ENCODE data around the gene LARGE1. TPM values are rescaled to one million over a fixed set of nuclear protein-coding genes. Genes with fewer than 3 reads are reported as not detected.

The LARGE1 gene
- total RNA-seq, 1 donor from 2014 or later, result 0.89 TPM

DNA sequence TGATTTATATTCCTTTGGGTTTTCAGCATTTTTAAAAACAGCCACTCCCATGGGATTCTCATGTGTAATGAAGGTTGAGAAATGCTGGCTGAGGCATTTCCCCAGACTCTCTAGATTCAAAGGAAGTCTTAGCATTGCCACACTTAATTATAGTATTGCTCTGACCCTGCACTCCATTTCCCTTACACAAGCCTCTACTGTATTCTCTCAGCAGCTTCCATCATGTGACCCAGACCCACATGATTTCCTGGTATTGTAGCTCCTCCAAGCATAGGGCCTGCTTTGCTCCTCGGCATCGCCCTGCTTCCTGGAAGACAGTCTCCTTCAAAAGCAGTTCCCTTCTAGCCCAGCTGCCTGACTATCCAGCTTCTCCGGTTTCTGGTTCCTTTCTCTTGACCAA is 261.5 kb downstream of the LARGE1 start:
- Mint-ChIP-seq H3K27me3 (ENCODE audit: low read depth) (no peaks in the 10 kb centered on the region), H3K27ac (no peak overlapping the region), H3K4me1 (ENCODE audit: low read depth) (no peaks in the 10 kb centered on the region), H3K4me3 (ENCODE audit: low read depth) (no peak overlapping the region), H3K9me3 (peaks cover 45% of the 10 kb centered on the region), H3K36me3 (ENCODE audit: low read depth) (no peaks in the 10 kb centered on the region)
- no peak for DNase-seq (ENCODE audit: low spot score)
- intact Hi-C loops (cut with micrococcal nuclease), result no loop called here

DNA sequence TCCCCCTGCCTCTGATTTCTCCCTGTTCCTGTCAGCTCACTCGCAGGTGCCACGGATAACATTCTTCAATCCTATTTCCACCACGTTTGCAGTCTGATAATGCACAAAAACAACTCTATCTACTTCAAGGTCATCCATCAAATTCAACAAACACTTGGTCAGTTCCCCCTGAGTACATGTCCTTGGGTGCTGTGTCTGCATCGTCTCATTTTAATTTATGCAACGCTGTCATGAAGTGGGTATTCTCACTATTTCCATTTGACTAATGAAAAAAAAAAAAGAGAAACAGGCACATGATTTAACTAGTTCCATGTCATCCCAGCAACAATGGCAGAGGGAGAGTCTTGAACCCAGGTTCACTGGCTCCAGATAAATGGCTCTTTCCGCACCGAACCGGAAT is 262.6 kb downstream of the LARGE1 start:
- Mint-ChIP-seq H3K27me3 (ENCODE audit: low read depth) (no peaks in the 10 kb centered on the region), H3K9me3 (peaks cover 45% of the 10 kb centered on the region), H3K36me3 (ENCODE audit: low read depth) (no peaks in the 10 kb centered on the region), H3K4me3 (ENCODE audit: low read depth) (no peak overlapping the region), H3K4me1 (ENCODE audit: low read depth) (no peaks in the 10 kb centered on the region), H3K27ac (no peak overlapping the region)
- intact Hi-C loops (cut with micrococcal nuclease), result no loop called here
- DNase-seq (ENCODE audit: low spot score), result no peak

DNA sequence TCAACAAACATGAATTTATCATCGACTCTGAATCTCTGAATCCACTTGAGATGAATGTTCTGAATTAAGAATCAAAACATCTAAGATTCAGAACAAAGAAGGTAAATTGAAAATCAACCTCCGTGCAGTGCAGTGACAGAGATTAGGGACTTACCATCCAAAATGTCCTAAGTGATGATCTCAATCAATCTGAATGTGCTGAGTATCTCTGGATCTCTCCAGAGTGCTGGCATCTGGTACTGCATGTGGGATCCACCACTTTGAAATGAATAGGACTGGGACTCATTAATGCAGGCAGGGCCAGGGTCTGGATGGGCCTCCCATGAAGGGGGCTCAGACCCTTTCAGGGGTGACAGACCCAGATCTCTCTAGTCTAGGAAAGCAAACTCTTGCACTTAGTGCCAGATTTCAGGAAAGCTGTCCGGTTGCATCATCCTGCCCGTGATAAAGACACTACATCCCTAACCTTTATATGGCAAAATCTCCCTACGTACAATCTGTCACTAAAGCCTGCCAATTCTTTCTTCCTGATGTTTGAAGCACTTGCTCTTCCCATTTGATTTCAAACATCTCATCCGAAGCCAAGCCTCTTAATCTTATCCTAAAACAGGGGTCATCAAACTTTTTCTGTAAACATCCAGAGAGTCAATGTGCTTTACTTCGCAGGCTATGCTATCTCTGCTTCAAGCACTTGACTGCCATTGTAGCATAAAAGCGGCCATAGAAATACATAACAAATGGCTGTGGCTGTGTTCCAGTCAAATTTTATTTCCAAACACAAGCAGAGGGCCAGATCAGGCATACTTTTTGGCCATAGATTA is 263.3 kb downstream of the LARGE1 start:
- no peaks in the 10 kb centered on the region for H3K4me1 Mint-ChIP-seq (ENCODE audit: low read depth)
- intact Hi-C loops (cut with micrococcal nuclease), result no loop called here
- no peak overlapping the region for H3K4me3 Mint-ChIP-seq (ENCODE audit: low read depth)
- no peaks in the 10 kb centered on the region for H3K36me3 Mint-ChIP-seq (ENCODE audit: low read depth)
- no peak overlapping the region for H3K27ac Mint-ChIP-seq
- peaks cover 46% of the 10 kb centered on the region for H3K9me3 Mint-ChIP-seq
- no peaks in the 10 kb centered on the region for H3K27me3 Mint-ChIP-seq (ENCODE audit: low read depth)
- no peak for DNase-seq (ENCODE audit: low spot score)

DNA sequence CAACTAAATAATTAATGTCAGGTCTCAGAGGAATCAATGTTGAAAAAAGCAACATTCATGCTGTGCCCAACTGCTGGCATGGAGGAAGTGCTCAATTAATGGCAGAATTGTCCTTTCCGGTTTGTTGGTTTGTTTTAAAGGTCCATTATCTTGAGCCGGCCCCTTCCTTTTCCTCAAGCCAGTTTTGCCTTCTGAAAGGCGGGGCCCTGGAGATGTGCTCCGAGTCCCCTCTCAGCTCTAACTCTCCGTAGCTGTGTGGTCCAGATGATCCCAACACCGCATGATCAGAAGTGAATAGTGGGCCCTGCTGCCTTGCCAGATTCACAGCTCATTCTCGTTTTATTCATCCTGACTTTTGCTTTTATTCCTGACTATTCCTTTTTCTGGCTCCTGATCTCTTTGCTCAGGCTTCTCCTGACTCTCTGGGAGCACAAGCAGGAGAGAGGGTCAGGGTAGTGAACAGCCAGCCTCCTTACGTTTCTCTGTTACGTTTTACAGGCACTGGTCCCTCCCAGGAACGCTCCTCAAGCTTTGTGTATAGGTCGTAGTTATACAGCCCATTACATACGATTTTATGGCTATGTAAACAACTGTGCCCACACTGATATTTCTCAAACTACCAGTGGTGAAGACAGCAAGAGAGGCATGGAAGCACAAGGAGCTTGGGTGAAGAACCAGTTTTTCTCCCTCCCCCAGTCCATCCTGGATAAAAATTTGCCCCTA is 265.9 kb downstream of the LARGE1 start:
- Mint-ChIP-seq H3K27me3 (ENCODE audit: low read depth) (no peaks in the 10 kb centered on the region), H3K36me3 (ENCODE audit: low read depth) (peaks cover 2% of the 10 kb centered on the region), H3K27ac (no peak overlapping the region), H3K4me1 (ENCODE audit: low read depth) (no peaks in the 10 kb centered on the region), H3K4me3 (ENCODE audit: low read depth) (no peak overlapping the region), H3K9me3 (peaks cover 62% of the 10 kb centered on the region)
- no peak for DNase-seq (ENCODE audit: low spot score)
- intact Hi-C loops (cut with micrococcal nuclease), result no loop called here

DNA sequence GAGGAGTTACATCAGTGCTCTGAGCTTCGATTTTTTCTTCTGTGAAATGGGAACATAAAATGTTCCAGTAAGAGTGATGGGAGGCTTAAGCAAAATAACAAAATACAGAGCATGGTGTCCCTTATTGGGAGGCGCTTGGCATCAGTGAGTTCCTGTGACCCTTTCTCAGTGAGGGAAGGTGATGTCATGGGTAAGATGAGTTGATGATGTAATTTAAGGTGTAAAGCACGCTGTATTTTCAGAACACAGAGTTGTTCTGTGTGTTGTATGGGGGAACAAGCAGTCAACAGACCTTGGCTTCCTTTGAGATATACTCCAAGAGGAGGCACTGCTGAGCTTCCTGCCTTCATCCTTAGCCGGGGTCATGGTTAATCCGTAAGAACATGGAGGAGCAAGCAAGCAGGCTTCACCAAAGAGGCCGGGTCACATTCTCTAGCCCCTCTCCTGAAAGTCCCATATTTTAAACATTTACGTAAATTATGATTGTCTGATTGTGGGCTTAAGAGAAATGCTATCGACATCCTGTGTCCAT is 266.7 kb downstream of the LARGE1 start:
- Mint-ChIP-seq H3K36me3 (ENCODE audit: low read depth) (peaks cover 2% of the 10 kb centered on the region), H3K9me3 (peaks cover 58% of the 10 kb centered on the region), H3K4me1 (ENCODE audit: low read depth) (no peaks in the 10 kb centered on the region), H3K27ac (no peak overlapping the region), H3K4me3 (ENCODE audit: low read depth) (no peak overlapping the region), H3K27me3 (ENCODE audit: low read depth) (no peaks in the 10 kb centered on the region)
- intact Hi-C loops (cut with micrococcal nuclease), result no loop called here
- no peak for DNase-seq (ENCODE audit: low spot score)

- no peak for DNase-seq (ENCODE audit: low spot score)
- Mint-ChIP-seq H3K4me1 (ENCODE audit: low read depth) (no peaks in the 10 kb centered on the region), H3K9me3 (peaks cover 54% of the 10 kb centered on the region), H3K27ac (no peak overlapping the region), H3K4me3 (ENCODE audit: low read depth) (no peak overlapping the region), H3K36me3 (ENCODE audit: low read depth) (peaks cover 2% of the 10 kb centered on the region), H3K27me3 (ENCODE audit: low read depth) (no peaks in the 10 kb centered on the region)
- intact Hi-C loops (cut with micrococcal nuclease), result no loop called here
These were observed 267.7 kb downstream of the LARGE1 start for GRCh38 chr22:33652615-33653014.

GRCh38 chr22:33650244-33650643 is 270.0 kb downstream of the LARGE1 start:
- H3K9me3 Mint-ChIP-seq, result peaks cover 50% of the 10 kb centered on the region
- no peak overlapping the region for H3K27ac Mint-ChIP-seq
- no peaks in the 10 kb centered on the region for H3K4me1 Mint-ChIP-seq (ENCODE audit: low read depth)
- intact Hi-C loops (cut with micrococcal nuclease), result no loop called here
- DNase-seq (ENCODE audit: low spot score), result no peak
- no peaks in the 10 kb centered on the region for H3K27me3 Mint-ChIP-seq (ENCODE audit: low read depth)
- H3K36me3 Mint-ChIP-seq (ENCODE audit: low read depth), result peaks cover 2% of the 10 kb centered on the region
- no peak overlapping the region for H3K4me3 Mint-ChIP-seq (ENCODE audit: low read depth)

- no peaks in the 10 kb centered on the region for H3K27me3 Mint-ChIP-seq (ENCODE audit: low read depth)
- peaks cover 2% of the 10 kb centered on the region for H3K36me3 Mint-ChIP-seq (ENCODE audit: low read depth)
- H3K4me1 Mint-ChIP-seq (ENCODE audit: low read depth), result no peaks in the 10 kb centered on the region
- H3K27ac Mint-ChIP-seq, result no peak overlapping the region
- DNase-seq (ENCODE audit: low spot score), result no peak
- H3K4me3 Mint-ChIP-seq (ENCODE audit: low read depth), result no peak overlapping the region
- peaks cover 53% of the 10 kb centered on the region for H3K9me3 Mint-ChIP-seq
- intact Hi-C loops (cut with micrococcal nuclease), result no loop called here
These were observed 271.8 kb downstream of the LARGE1 start for GRCh38 chr22:33648478-33648877.

GRCh38 chr22:33640900-33641299 is 279.4 kb downstream of the LARGE1 start:
- H3K4me1 Mint-ChIP-seq (ENCODE audit: low read depth), result no peaks in the 10 kb centered on the region
- H3K36me3 Mint-ChIP-seq (ENCODE audit: low read depth), result no peaks in the 10 kb centered on the region
- H3K4me3 Mint-ChIP-seq (ENCODE audit: low read depth), result no peak overlapping the region
- H3K27ac Mint-ChIP-seq, result no peak overlapping the region
- no peaks in the 10 kb centered on the region for H3K27me3 Mint-ChIP-seq (ENCODE audit: low read depth)
- DNase-seq (ENCODE audit: low spot score), result no peak
- intact Hi-C loops (cut with micrococcal nuclease), result no loop called here
- H3K9me3 Mint-ChIP-seq, result peaks cover 61% of the 10 kb centered on the region

GRCh38 chr22:33639588-33640254 is 280.6 kb downstream of the LARGE1 start:
- H3K9me3 Mint-ChIP-seq, result peaks cover 53% of the 10 kb centered on the region
- intact Hi-C loops (cut with micrococcal nuclease), result no loop called here
- no peak overlapping the region for H3K4me3 Mint-ChIP-seq (ENCODE audit: low read depth)

DNA sequence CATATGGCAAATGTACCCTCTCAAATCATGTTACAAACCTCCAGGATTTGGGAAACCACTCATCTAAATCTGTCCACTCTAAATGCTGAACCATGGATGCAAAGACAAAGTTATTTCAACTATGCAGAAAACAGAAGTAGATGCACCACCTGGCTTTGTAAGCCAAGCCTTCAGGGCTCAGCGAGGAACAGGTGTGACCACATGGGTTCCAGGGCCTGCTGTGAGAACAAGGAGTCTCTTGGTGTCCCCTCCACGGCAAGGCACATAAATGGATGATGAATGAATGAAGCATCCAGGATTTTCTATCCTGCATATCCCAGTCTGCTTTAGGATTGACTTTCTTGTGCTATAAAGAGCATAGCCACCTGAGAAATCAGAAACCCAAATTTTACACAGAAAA is 284.5 kb downstream of the LARGE1 start:
- Mint-ChIP-seq H3K4me3 (ENCODE audit: low read depth) (no peak overlapping the region), H3K36me3 (ENCODE audit: low read depth) (no peaks in the 10 kb centered on the region), H3K27me3 (ENCODE audit: low read depth) (no peaks in the 10 kb centered on the region), H3K9me3 (peaks cover 49% of the 10 kb centered on the region), H3K27ac (no peak overlapping the region), H3K4me1 (ENCODE audit: low read depth) (no peaks in the 10 kb centered on the region)
- intact Hi-C loops (cut with micrococcal nuclease), result no loop called here
- DNase-seq (ENCODE audit: low spot score), result no peak

More at GRCh38 chr22:33639588-33640254, 280.6 kb downstream of the LARGE1 start:
- Mint-ChIP-seq H3K4me1 (ENCODE audit: low read depth) (no peaks in the 10 kb centered on the region), H3K27me3 (ENCODE audit: low read depth) (no peaks in the 10 kb centered on the region), H3K27ac (no peak overlapping the region), H3K36me3 (ENCODE audit: low read depth) (no peaks in the 10 kb centered on the region)
- no peak for DNase-seq (ENCODE audit: low spot score)

DNA sequence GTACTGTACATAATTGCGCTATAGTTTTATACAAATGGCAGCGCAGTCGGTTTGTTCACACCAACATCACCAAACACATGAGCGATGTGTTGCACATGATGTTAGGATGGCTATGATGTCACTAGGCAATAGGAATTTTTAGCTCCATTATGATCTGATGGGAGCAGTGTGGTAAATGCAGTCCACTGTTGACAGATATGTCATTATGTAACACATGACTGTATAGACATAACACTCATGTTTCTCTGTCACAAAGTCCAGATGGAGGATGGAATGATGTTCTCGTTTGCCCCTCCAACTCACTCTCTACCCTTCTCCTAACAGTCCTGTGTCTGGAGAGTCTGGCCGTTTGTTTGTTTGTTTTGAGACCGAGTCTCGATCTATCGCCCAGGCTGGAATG is 288.5 kb downstream of the LARGE1 start:
- DNase-seq (ENCODE audit: low spot score), result no peak
- peaks cover 53% of the 10 kb centered on the region for H3K9me3 Mint-ChIP-seq

GRCh38 chr22:33625959-33626358 is 294.3 kb downstream of the LARGE1 start:
- intact Hi-C loops (cut with micrococcal nuclease), result no loop called here
- Mint-ChIP-seq H3K27ac (no peak overlapping the region), H3K36me3 (ENCODE audit: low read depth) (no peaks in the 10 kb centered on the region), H3K4me1 (ENCODE audit: low read depth) (no peaks in the 10 kb centered on the region), H3K9me3 (peaks cover 49% of the 10 kb centered on the region), H3K27me3 (ENCODE audit: low read depth) (no peaks in the 10 kb centered on the region), H3K4me3 (ENCODE audit: low read depth) (no peak overlapping the region)
- DNase-seq (ENCODE audit: low spot score), result no peak

More for the DNA sequence above, 288.5 kb downstream of the LARGE1 start:
- Mint-ChIP-seq H3K4me3 (ENCODE audit: low read depth) (no peak overlapping the region), H3K36me3 (ENCODE audit: low read depth) (no peaks in the 10 kb centered on the region), H3K27ac (no peak overlapping the region), H3K4me1 (ENCODE audit: low read depth) (no peaks in the 10 kb centered on the region), H3K27me3 (ENCODE audit: low read depth) (no peaks in the 10 kb centered on the region)
- intact Hi-C loops (cut with micrococcal nuclease), result no loop called here
